GM19351 (cell line): ENCODE measurements around the gene COL23A1.

ENCODE experiments used
- ATAC-seq: cut with Tn5 transposase; IDR thresholded peaks from one replicate; pipeline ENCODE4 v1.9.1; 2021; ENCODE audit warnings: mild to moderate bottlenecking, moderate library complexity; ENCODE audit not compliant: unreplicated experiment

The COL23A1 gene

GRCh38 chr5:178426326-178427130 lies 163.7 kb downstream of the COL23A1 start:
- ATAC-seq, result no peak

- ATAC-seq, result no peak
Observed at GRCh38 chr5:178425621-178426068, 164.5 kb downstream of the COL23A1 start.

GRCh38 chr5:178424810-178425177 lies 165.4 kb downstream of the COL23A1 start:
- no peak for ATAC-seq

- ATAC-seq, result no peak
Observed at GRCh38 chr5:178423901-178424809, 166.0 kb downstream of the COL23A1 start.

GRCh38 chr5:178423431-178423830 lies 166.8 kb downstream of the COL23A1 start:
- ATAC-seq, result no peak

- no peak for ATAC-seq
Observed at GRCh38 chr5:178422400-178422775, 167.8 kb downstream of the COL23A1 start.

- no peak for ATAC-seq
Observed at GRCh38 chr5:178421699-178422399, 168.3 kb downstream of the COL23A1 start.

- no peak for ATAC-seq
Observed at GRCh38 chr5:178421128-178421527, 169.1 kb downstream of the COL23A1 start.

- no peak for ATAC-seq
Observed at GRCh38 chr5:178420354-178420781, 169.8 kb downstream of the COL23A1 start.

GRCh38 chr5:178419651-178420050 lies 170.5 kb downstream of the COL23A1 start:
- ATAC-seq, result no peak

GRCh38 chr5:178419196-178419595 lies 171.0 kb downstream of the COL23A1 start:
- no peak for ATAC-seq

GRCh38 chr5:178418471-178419010 lies 171.7 kb downstream of the COL23A1 start:
- ATAC-seq, result no peak

- no peak for ATAC-seq
Observed at GRCh38 chr5:178418031-178418430, 172.2 kb downstream of the COL23A1 start.

- ATAC-seq, result no peak
Observed at GRCh38 chr5:178417391-178417811, 172.8 kb downstream of the COL23A1 start.

- no peak for ATAC-seq
Observed at GRCh38 chr5:178416919-178417318, 173.3 kb downstream of the COL23A1 start.

GRCh38 chr5:178416206-178416882 lies 173.8 kb downstream of the COL23A1 start:
- ATAC-seq, result no peak

GRCh38 chr5:178415353-178415752 lies 174.8 kb downstream of the COL23A1 start:
- ATAC-seq, result no peak

GRCh38 chr5:178413988-178414387 lies 176.2 kb downstream of the COL23A1 start:
- no peak for ATAC-seq

- ATAC-seq, result no peak
Observed at GRCh38 chr5:178411083-178411482, 179.1 kb downstream of the COL23A1 start.

GRCh38 chr5:178407646-178408045 lies 182.5 kb downstream of the COL23A1 start:
- no peak for ATAC-seq
